MCF 10A (cell line): ENCODE measurements around the gene DRAXIN. TPM values are rescaled to one million over a fixed set of nuclear protein-coding genes. Genes with fewer than 3 reads are reported as not detected.

Experiments
- BruUV-seq: library from RNA; stranded (reverse); fragments of 400-500 nt; replicated peaks from 2 replicates; lab custom pipeline; 2021; lab: Mats Ljungman, UMichigan
- CTCF ChIA-PET: fragments of 300-600 bp; sonication (Branson Sonifier 250); formaldehyde crosslinking; extraction: SDS; loops from one replicate; lab custom pipeline; 2021; ENCODE audit warnings: antibody characterized with exemption, inconsistent platforms; lab: Yijun Ruan, JAX
- POLR2A ChIA-PET: fragments of 300-600, 350-650 bp; sonication (Branson Sonifier 250); formaldehyde crosslinking; extraction: SDS; loops from one replicate; lab custom pipeline; 2020; ENCODE audit warnings: antibody characterized with exemption, inconsistent platforms; lab: Yijun Ruan, JAX
- DNase-seq: peaks from one replicate; pipeline ENCODE4 v3.0.0-alpha.2; 2018; ENCODE audit not compliant: unreplicated experiment
- H3K27ac Mint-ChIP-seq: one replicate; pipeline ENCODE4 v1.8.0; 2022; ENCODE audit warnings: mild to moderate bottlenecking, low read depth, mixed read lengths; ENCODE audit not compliant: unreplicated experiment
- H3K27me3 Mint-ChIP-seq: one replicate; pipeline ENCODE4 v1.8.0; 2022; ENCODE audit warnings: mixed read lengths; ENCODE audit not compliant: insufficient read depth, unreplicated experiment
- H3K36me3 Mint-ChIP-seq: one replicate; pipeline ENCODE4 v1.8.0; 2022; ENCODE audit warnings: mild to moderate bottlenecking, moderate library complexity, mixed read lengths; ENCODE audit not compliant: insufficient read depth, unreplicated experiment
- H3K4me1 Mint-ChIP-seq: one replicate; pipeline ENCODE4 v1.8.0; 2022; ENCODE audit warnings: mixed read lengths; ENCODE audit not compliant: insufficient read depth, unreplicated experiment
- H3K4me3 Mint-ChIP-seq: one replicate; pipeline ENCODE4 v1.8.0; 2022; ENCODE audit warnings: mild to moderate bottlenecking, moderate library complexity, mixed read lengths; ENCODE audit not compliant: unreplicated experiment
- H3K9me3 Mint-ChIP-seq: one replicate; pipeline ENCODE4 v1.8.0; 2022; ENCODE audit warnings: mixed read lengths; ENCODE audit not compliant: unreplicated experiment
- CTCF ChIP-seq: fragments of 200-600 bp; IDR thresholded peaks from one replicate; pipeline ENCODE4 v1.8.0; 2022; ENCODE audit warnings: antibody characterized with exemption, mild to moderate bottlenecking; ENCODE audit not compliant: unreplicated experiment
- intact Hi-C: fragments of 100-400 bp; cut with micrococcal nuclease; formaldehyde crosslinking; loops from 2 replicates; pipeline ENCODE4 v1.14.1; 2022
- total RNA-seq: library from RNA; stranded (reverse); gene quantifications from 2 replicates; pipeline ENCODE4 v1.2.3, GENCODE V29; 2022

Gene DRAXIN
- total RNA-seq, 1 experiment from 2014 or later: 0.07 TPM

GRCh38 chr1:11701981-11702803 lies 10.7 kb downstream of the DRAXIN start:
- Mint-ChIP-seq H3K9me3 (no peaks in the 10 kb centered on the region), H3K4me3 (no peak overlapping the region), H3K27ac (no peak overlapping the region), H3K36me3 (no peaks in the 10 kb centered on the region), H3K27me3 (no peaks in the 10 kb centered on the region), H3K4me1 (no peaks in the 10 kb centered on the region)
- no TSS peak for BruUV-seq
- POLR2A ChIA-PET: no interaction called here
- no peak for TF ChIP-seq CTCF
- intact Hi-C loops: no loop called here
- no peak for DNase-seq
- CTCF ChIA-PET: no interaction called here

GRCh38 chr1:11703357-11704193 lies 12.1 kb downstream of the DRAXIN start:
- H3K36me3 Mint-ChIP-seq: no peaks in the 10 kb centered on the region
- H3K4me1 Mint-ChIP-seq: peaks cover 5% of the 10 kb centered on the region
- TF ChIP-seq CTCF: no peak
- H3K27me3 Mint-ChIP-seq: peaks cover 2% of the 10 kb centered on the region
- no TSS peak for BruUV-seq
- no peaks in the 10 kb centered on the region for H3K9me3 Mint-ChIP-seq
- H3K4me3 Mint-ChIP-seq: no peak overlapping the region
- no peak for DNase-seq
- intact Hi-C loops: no loop called here
- ChIA-PET CTCF (interaction anchor here (0.6 kb wide), 1 partner anchor 16 kb away, joined by 3 read pairs; no protein-coding TSS in a partner anchor), POLR2A (no interaction called here)
- no peak overlapping the region for H3K27ac Mint-ChIP-seq

DNA sequence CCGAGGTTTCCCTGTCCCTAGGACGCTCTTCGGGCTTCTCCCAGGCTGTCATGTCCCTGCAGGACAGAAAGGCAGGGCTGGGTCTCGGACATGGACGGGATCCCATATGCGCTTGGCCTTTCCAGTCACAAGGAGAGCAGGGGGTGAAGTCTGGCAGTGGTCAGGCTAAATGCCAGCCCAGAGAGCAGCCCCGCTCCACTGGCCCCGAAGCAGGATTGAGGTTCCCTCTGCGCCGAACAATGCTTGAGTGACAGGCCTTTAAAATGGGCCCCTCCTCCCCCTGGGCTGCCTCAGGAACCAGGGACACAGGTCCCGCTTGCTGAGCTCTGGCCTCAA lies 12.7 kb downstream of the DRAXIN start:
- POLR2A ChIA-PET: no interaction called here
- Mint-ChIP-seq H3K27me3 (peaks cover 7% of the 10 kb centered on the region), H3K4me3 (no peak overlapping the region), H3K27ac (no peak overlapping the region), H3K9me3 (no peaks in the 10 kb centered on the region), H3K36me3 (no peaks in the 10 kb centered on the region), H3K4me1 (peaks cover 5% of the 10 kb centered on the region)
- DNase-seq: no peak
- no TSS peak for BruUV-seq
- CTCF ChIA-PET: interaction anchor here (0.6 kb wide), 1 partner anchor 15 kb away, joined by 3 read pairs; no protein-coding TSS in a partner anchor
- intact Hi-C loops: no loop called here
- no peak for TF ChIP-seq CTCF
